ENCODE measurements around the gene RYR2.

DNA sequence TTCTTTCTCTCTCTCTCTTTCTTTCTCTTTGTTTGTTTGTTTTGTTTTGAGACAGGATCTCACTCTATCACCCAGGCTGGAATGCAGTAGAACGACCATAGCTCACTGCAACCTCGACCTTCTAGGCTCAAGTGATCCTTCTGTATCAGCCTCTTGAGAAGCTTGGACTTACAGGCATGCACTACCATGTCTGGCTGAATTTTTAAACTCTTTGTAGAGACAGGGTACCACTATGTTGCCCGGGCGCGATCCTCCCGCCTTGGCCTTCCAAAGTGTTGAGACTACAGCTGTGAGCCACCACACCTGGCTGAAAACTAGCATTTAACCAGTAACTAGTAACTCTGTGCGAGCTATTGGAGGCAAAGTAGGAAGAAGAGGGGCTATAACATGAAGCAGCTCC, 523.3 kb downstream of the RYR2 start:
- TF ChIP-seq, protein P1, sequence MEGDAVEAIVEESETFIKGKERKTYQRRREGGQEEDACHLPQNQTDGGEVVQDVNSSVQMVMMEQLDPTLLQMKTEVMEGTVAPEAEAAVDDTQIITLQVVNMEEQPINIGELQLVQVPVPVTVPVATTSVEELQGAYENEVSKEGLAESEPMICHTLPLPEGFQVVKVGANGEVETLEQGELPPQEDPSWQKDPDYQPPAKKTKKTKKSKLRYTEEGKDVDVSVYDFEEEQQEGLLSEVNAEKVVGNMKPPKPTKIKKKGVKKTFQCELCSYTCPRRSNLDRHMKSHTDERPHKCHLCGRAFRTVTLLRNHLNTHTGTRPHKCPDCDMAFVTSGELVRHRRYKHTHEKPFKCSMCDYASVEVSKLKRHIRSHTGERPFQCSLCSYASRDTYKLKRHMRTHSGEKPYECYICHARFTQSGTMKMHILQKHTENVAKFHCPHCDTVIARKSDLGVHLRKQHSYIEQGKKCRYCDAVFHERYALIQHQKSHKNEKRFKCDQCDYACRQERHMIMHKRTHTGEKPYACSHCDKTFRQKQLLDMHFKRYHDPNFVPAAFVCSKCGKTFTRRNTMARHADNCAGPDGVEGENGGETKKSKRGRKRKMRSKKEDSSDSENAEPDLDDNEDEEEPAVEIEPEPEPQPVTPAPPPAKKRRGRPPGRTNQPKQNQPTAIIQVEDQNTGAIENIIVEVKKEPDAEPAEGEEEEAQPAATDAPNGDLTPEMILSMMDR (IDR thresholded peaks at IDR 0.05), result no peak
- TF ChIP-seq RXRA (IDR thresholded peaks at IDR 0.05; ENCODE audit: borderline replicate concordance, low read depth), result no peak
- TF ChIP-seq JUND (IDR thresholded peaks at IDR 0.05), result no peak
- no peak for TF ChIP-seq MXI1 (IDR thresholded peaks at IDR 0.05; ENCODE audit: low read depth, low read length)
- no peak for TF ChIP-seq RAD21 (IDR thresholded peaks at IDR 0.05; ENCODE audit: low read length)
- TF ChIP-seq TCF12 (IDR thresholded peaks at IDR 0.05), result no peak
- TF ChIP-seq, protein P2, sequence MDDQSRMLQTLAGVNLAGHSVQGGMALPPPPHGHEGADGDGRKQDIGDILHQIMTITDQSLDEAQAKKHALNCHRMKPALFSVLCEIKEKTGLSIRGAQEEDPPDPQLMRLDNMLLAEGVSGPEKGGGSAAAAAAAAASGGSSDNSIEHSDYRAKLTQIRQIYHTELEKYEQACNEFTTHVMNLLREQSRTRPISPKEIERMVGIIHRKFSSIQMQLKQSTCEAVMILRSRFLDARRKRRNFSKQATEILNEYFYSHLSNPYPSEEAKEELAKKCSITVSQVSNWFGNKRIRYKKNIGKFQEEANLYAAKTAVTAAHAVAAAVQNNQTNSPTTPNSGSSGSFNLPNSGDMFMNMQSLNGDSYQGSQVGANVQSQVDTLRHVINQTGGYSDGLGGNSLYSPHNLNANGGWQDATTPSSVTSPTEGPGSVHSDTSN (IDR thresholded peaks at IDR 0.05), result no peak

Measured in SK-N-SH (cell line).